Measurements from ENCODE around the gene RBM4. TPM values are rescaled to one million over a fixed set of nuclear protein-coding genes. Genes with fewer than 3 reads are reported as not detected.
A peak's percentile ranks its signal among the peaks of the same experiment; 100 is the strongest.

RBM4 gene
- total RNA-seq, 1 donor from 2014 or later, result 107 TPM

GRCh38 chr11:66685276-66686099 is 47.0 kb downstream of the RBM4 start:
- Histone ChIP-seq H3K27me3 (ENCODE audit: low read depth) (no peaks in the 10 kb centered on the region), H3K4me1 (no peaks in the 10 kb centered on the region), H3K36me3 (no peaks in the 10 kb centered on the region), H3K9me3 (no peaks in the 10 kb centered on the region), H3K4me3 (no peak overlapping the region), H3K27ac (no peak overlapping the region)
- ATAC-seq (no peak), DNase-seq (no peak)
- no peak for TF ChIP-seq CTCF (IDR thresholded peaks at IDR 0.05)
- intact Hi-C loops (cut with DNase I), result no loop called here

- Histone ChIP-seq H3K27me3 (ENCODE audit: low read depth) (no peaks in the 10 kb centered on the region), H3K36me3 (no peaks in the 10 kb centered on the region), H3K27ac (no peak overlapping the region), H3K9me3 (no peaks in the 10 kb centered on the region), H3K4me1 (no peaks in the 10 kb centered on the region), H3K4me3 (no peak overlapping the region)
- intact Hi-C loops (cut with DNase I), result no loop called here
- peak in 1 of 2 donors; percentile 7 for ATAC-seq
- DNase-seq, result no peak
- no peak for TF ChIP-seq CTCF (IDR thresholded peaks at IDR 0.05)
These were observed 47.7 kb downstream of the RBM4 start for GRCh38 chr11:66686100-66686785.

GRCh38 chr11:66686801-66687750 is 48.6 kb downstream of the RBM4 start:
- intact Hi-C loops (cut with DNase I), result no loop called here
- Histone ChIP-seq H3K27ac (no peak overlapping the region), H3K9me3 (no peaks in the 10 kb centered on the region), H3K36me3 (no peaks in the 10 kb centered on the region), H3K4me1 (no peaks in the 10 kb centered on the region), H3K27me3 (ENCODE audit: low read depth) (no peaks in the 10 kb centered on the region), H3K4me3 (no peak overlapping the region)
- DNase-seq (no peak), ATAC-seq (no peak)
- TF ChIP-seq CTCF (IDR thresholded peaks at IDR 0.05), result no peak

GRCh38 chr11:66687831-66688281 is 49.4 kb downstream of the RBM4 start:
- Histone ChIP-seq H3K4me3 (no peak overlapping the region), H3K27me3 (ENCODE audit: low read depth) (no peaks in the 10 kb centered on the region), H3K9me3 (no peaks in the 10 kb centered on the region), H3K36me3 (no peaks in the 10 kb centered on the region), H3K27ac (no peak overlapping the region), H3K4me1 (no peaks in the 10 kb centered on the region)
- no peak for DNase-seq
- TF ChIP-seq CTCF (IDR thresholded peaks at IDR 0.05), result no peak
- intact Hi-C loops (cut with DNase I), result no loop called here
- ATAC-seq, result no peak

Data from lower lobe of right lung (tissue), 2 donors.